IMR-90 (cell line): Measurements from ENCODE around the gene POLR2I. TPM values are rescaled to one million over a fixed set of nuclear protein-coding genes. Genes with fewer than 3 reads are reported as not detected.
A peak's percentile ranks its signal among the peaks of the same experiment; 100 is the strongest.

Experiments used
- ATAC-seq: fragments of 200-7000 bp; cut with Tn5 transposase; 2 replicates; pipeline ENCODE4 v1.9.1; 2020; ENCODE audit warnings: low read depth, mild to moderate bottlenecking, moderate library complexity
- BruUV-seq: library from RNA; stranded (reverse); fragments of 400-500 nt; replicated peaks from 2 replicates; lab custom pipeline; 2021; lab: Mats Ljungman, UMichigan
- CTCF ChIA-PET: fragments of 300-600 bp; formaldehyde crosslinking; extraction: SDS; loops from one replicate; lab custom pipeline; 2021; ENCODE audit warnings: antibody characterized with exemption; lab: Yijun Ruan, JAX
- POLR2A ChIA-PET: fragments of 300-600 bp; sonication (Branson Sonifier 250); formaldehyde crosslinking; loops from one replicate; lab custom pipeline; 2022; ENCODE audit warnings: antibody characterized with exemption; ENCODE audit not compliant: unreplicated experiment; lab: Charles Lee
- DNase-seq: peaks from one replicate; pipeline ENCODE4 v3.0.0; 2013
- H2AFZ ChIP-seq: replicated peaks from 2 replicates; pipeline ENCODE3; 2013; ENCODE audit warnings: low read length, mild to moderate bottlenecking; ENCODE audit not compliant: poor library complexity
- H2AK5ac ChIP-seq: 2 replicates; pipeline ENCODE4 v1.6.1; 2013; ENCODE audit warnings: low read depth, low read length, inconsistent platforms
- H2AK9ac ChIP-seq: replicated peaks from 2 replicates; pipeline ENCODE3; 2013; ENCODE audit warnings: mild to moderate bottlenecking, low read depth, low read length, moderate library complexity; ENCODE audit not compliant: poor library complexity
- H2BK120ac ChIP-seq: 2 replicates; pipeline ENCODE4 v1.6.1; 2013; ENCODE audit warnings: low read depth, low read length, inconsistent platforms
- H2BK15ac ChIP-seq: 3 replicates; pipeline ENCODE4 v1.6.1; 2013; ENCODE audit warnings: low read depth, low read length, inconsistent platforms
- H2BK20ac ChIP-seq: 2 replicates; pipeline ENCODE4 v1.6.1; 2013; ENCODE audit warnings: low read depth, mild to moderate bottlenecking, inconsistent platforms, low read length, moderate library complexity
- H2BK5ac ChIP-seq: 2 replicates; pipeline ENCODE4 v1.6.1; 2013; ENCODE audit warnings: mild to moderate bottlenecking, low read depth, low read length, inconsistent platforms; ENCODE audit not compliant: poor library complexity, severe bottlenecking
- H3K14ac ChIP-seq: replicated peaks from 2 replicates; pipeline ENCODE4 v1.6.1; 2013; ENCODE audit warnings: low read depth, low read length, inconsistent platforms
- H3K18ac ChIP-seq: 2 replicates; pipeline ENCODE4 v1.6.1; 2013; ENCODE audit warnings: low read depth, low read length, control low read depth
- H3K23ac ChIP-seq: 2 replicates; pipeline ENCODE4 v1.6.1; 2013; ENCODE audit warnings: low read depth, low read length, inconsistent platforms
- H3K27ac ChIP-seq: 2 replicates; pipeline ENCODE4 v1.5.1; 2013; ENCODE audit warnings: mild to moderate bottlenecking, control low read depth, low read length; ENCODE audit not compliant: insufficient read depth
- H3K27me3 ChIP-seq: 2 replicates; pipeline ENCODE4 v1.6.1; 2013; ENCODE audit warnings: low read length; ENCODE audit not compliant: control insufficient read depth, insufficient read depth
- H3K36me3 ChIP-seq: 2 replicates; pipeline ENCODE4 v1.6.1; 2013; ENCODE audit warnings: low read length, mixed read lengths; ENCODE audit not compliant: control insufficient read depth, insufficient read depth
- H3K4ac ChIP-seq: 2 replicates; pipeline ENCODE4 v1.6.1; 2013; ENCODE audit warnings: low read depth, low read length, inconsistent platforms
- H3K4me1 ChIP-seq: 2 replicates; pipeline ENCODE4 v1.6.1; 2013; ENCODE audit warnings: low read length, mixed read lengths; ENCODE audit not compliant: control insufficient read depth, insufficient read depth
- H3K4me2 ChIP-seq: 2 replicates; pipeline ENCODE4 v1.6.1; 2013; ENCODE audit warnings: low read depth, mild to moderate bottlenecking, control low read depth, low read length, moderate library complexity
- H3K4me3 ChIP-seq: 2 replicates; pipeline ENCODE4 v1.5.1; 2013; ENCODE audit warnings: low read depth, mild to moderate bottlenecking, control low read depth, low read length, moderate library complexity; ENCODE audit not compliant: insufficient read depth
- H3K56ac ChIP-seq: 2 replicates; pipeline ENCODE4 v1.6.1; 2013; ENCODE audit warnings: low read length, inconsistent platforms; ENCODE audit not compliant: insufficient read depth; ENCODE audit errors: extremely low read depth
- H3K79me1 ChIP-seq, 2 experiments: 2 replicates each; pipeline ENCODE4 v1.6.1; 2013; ENCODE audit warnings: low read length in 2 of 2, inconsistent platforms in 1 of 2, low read depth in 1 of 2
- H3K9ac ChIP-seq: 2 replicates; pipeline ENCODE4 v1.6.1; 2013; ENCODE audit warnings: low read depth, low read length, control low read depth
- H3K9me1 ChIP-seq: 2 replicates; pipeline ENCODE4 v1.6.1; 2013; ENCODE audit warnings: low read length, inconsistent platforms; ENCODE audit not compliant: insufficient read depth
- H3K9me3 ChIP-seq: 2 replicates; pipeline ENCODE4 v1.6.1; 2013; ENCODE audit warnings: low read length; ENCODE audit not compliant: control insufficient read depth, insufficient read depth
- H4K20me1 ChIP-seq: 2 replicates; pipeline ENCODE4 v1.6.1; 2013; ENCODE audit warnings: low read length, inconsistent platforms; ENCODE audit not compliant: insufficient read depth
- H4K5ac ChIP-seq: 2 replicates; pipeline ENCODE4 v1.6.1; 2013; ENCODE audit warnings: mild to moderate bottlenecking, low read depth, low read length, control low read depth
- H4K8ac ChIP-seq, 2 experiments: 2 replicates each; pipeline ENCODE4 v1.6.1; 2013; ENCODE audit warnings: low read depth in 2 of 2, low read length in 2 of 2, control low read depth in 1 of 2, inconsistent platforms in 1 of 2
- H4K91ac ChIP-seq: 2 replicates; pipeline ENCODE4 v1.6.1; 2013; ENCODE audit warnings: low read depth, low read length, inconsistent platforms; ENCODE audit not compliant: insufficient read depth
- FOS ChIP-seq: fragments of 150-350 bp; IDR thresholded peaks from 2 replicates; pipeline ENCODE4 v1.6.1; 2016; ENCODE audit warnings: low read depth, low read length
- NFE2L2 ChIP-seq: fragments of 150-350 bp; IDR thresholded peaks from 2 replicates; pipeline ENCODE4 v1.6.1; 2016; ENCODE audit warnings: low read depth, mild to moderate bottlenecking, low read length
- RFX5 ChIP-seq: IDR thresholded peaks from 2 replicates; pipeline ENCODE4 v1.8.0; 2012; ENCODE audit warnings: low read depth, mild to moderate bottlenecking, low read length, moderate library complexity
- SMC3 ChIP-seq: fragments of 150-350 bp; IDR thresholded peaks from 2 replicates; pipeline ENCODE4 v1.6.1; 2016; ENCODE audit warnings: low read depth, mild to moderate bottlenecking, antibody characterized with exemption, low read length, moderate library complexity
- USF2 ChIP-seq: fragments of 150-350 bp; IDR thresholded peaks from 2 replicates; pipeline ENCODE4 v1.6.1; 2017; ENCODE audit warnings: mild to moderate bottlenecking, antibody characterized with exemption, low read length, low read depth
- WGBS, 2 experiments: methylation state at CpG; one replicate each; pipeline versions ENCODE4 v1.1.5 to v1.1.7; 2013; ENCODE audit warnings: missing lambda C conversion rate in 2 of 2; ENCODE audit not compliant: insufficient read length in 1 of 2; ENCODE audit errors: extremely low coverage in 2 of 2; 5-methylcytosine and 5-hydroxymethylcytosine counted together
- dilution Hi-C: fragments of 300-500 bp; cut with HindIII; formaldehyde crosslinking; loops from one replicate; pipeline ENCODE4 v1.14.3; 2018; ENCODE audit warnings: low sequenced_read_pairs; ENCODE audit not compliant: unreplicated experiment
- in situ Hi-C: fragments of 300-500 bp; cut with MboI; formaldehyde crosslinking; loops from 3 replicates; pipeline ENCODE4 v1.14.3; 2019; ENCODE audit warnings: low sequenced_read_pairs, inconsistent platforms, mixed read lengths
- intact Hi-C: fragments of 100-400 bp; cut with micrococcal nuclease; formaldehyde crosslinking; loops from 2 replicates; pipeline ENCODE4 v1.10.0; 2022
- polyA plus RNA-seq, 3 experiments: library from polyadenylated mRNA; depleted of rRNA; stranded (reverse); fragments of >200 nt; gene quantifications; 2 replicates each; pipeline ENCODE4 v1.2.3, GENCODE V29; 2012; ENCODE audit warnings: low replicate concordance in 1 of 3
- total RNA-seq: library from RNA; depleted of rRNA; stranded (reverse); fragments of >200 nt; gene quantifications from 2 replicates; pipeline ENCODE4 v1.2.3, GENCODE V29; 2012

The POLR2I gene
- total and polyA plus RNA-seq, 2 of the 4 experiments (the other 2 are of a cell fraction), result 35.8 to 59.7 TPM

- Histone ChIP-seq H2BK15ac (no peak overlapping the region), H3K9ac (no peak overlapping the region), H4K8ac (no peak overlapping the region), H2AFZ (no peak overlapping the region), H3K36me3 (peaks cover 8% of the 10 kb centered on the region), H3K79me1 (peaks cover 0 to 3% of the 10 kb centered on the region in 2 experiments; a peak in 1 of 4 replicates), H2BK20ac (no peak overlapping the region), H3K9me3 (no peaks in the 10 kb centered on the region), H3K27ac (no peak overlapping the region), H2BK5ac (no peak overlapping the region), H3K14ac (no peak overlapping the region), H3K4ac (no peak overlapping the region), H2BK120ac (no peak overlapping the region), H2AK5ac (no peak overlapping the region), H3K18ac (no peak overlapping the region), H3K56ac (no peak overlapping the region), H3K9me1 (no peaks in the 10 kb centered on the region), H4K91ac (no peak overlapping the region), H3K4me1 (no peaks in the 10 kb centered on the region), H3K23ac (no peak overlapping the region), H3K4me3 (no peak overlapping the region), H3K4me2 (no peak overlapping the region), H4K20me1 (no peaks in the 10 kb centered on the region), H2AK9ac (peak overlapping the region; percentile 72), H3K27me3 (no peaks in the 10 kb centered on the region), H4K5ac (no peak overlapping the region)
- no TSS peak for BruUV-seq
- dilution Hi-C loops (no loop called here), in situ Hi-C loops (no loop called here), intact Hi-C loops (no loop called here)
- WGBS, 2 experiments, result 95% methylated on average over 21 of the region's 27 CpGs; no CpG with 5 or more reads in 1 of the 2 experiments
- POLR2A ChIA-PET, result no interaction called here
- CTCF ChIA-PET, result no interaction called here
- DNase-seq, result no peak
- ATAC-seq, result no peak
- TF ChIP-seq RFX5 (no peak), USF2 (no peak), NFE2L2 (no peak), FOS (no peak), SMC3 (no peak)
Measured at GRCh38 chr19:36101550-36102327, 12.9 kb downstream of the POLR2I start.
